Measurements from ENCODE around the gene ADH1B. TPM values are rescaled to one million over a fixed set of nuclear protein-coding genes. Genes with fewer than 3 reads are reported as not detected.

Gene ADH1B
- total RNA-seq, 1 experiment from 2014 or later = 1.8 TPM

GRCh38 chr4:99359480-99360204 is 38.4 kb upstream of the ADH1B start (continued):
- TF ChIP-seq ZBTB33 (IDR thresholded peaks at IDR 0.05; ENCODE audit: extremely low read depth, insufficient replicate concordance, low read length) (no peak), ATF3 (IDR thresholded peaks at IDR 0.05) (no peak), ZFX (IDR thresholded peaks at IDR 0.05) (no peak), POLR2AphosphoS5 (IDR thresholded peaks at IDR 0.05; ENCODE audit: low read depth, low read length) (no peak), CTCF (IDR thresholded peaks at IDR 0.05 in 2 of 3, conservative IDR thresholded peaks at IDR 0.05 in 1 of 3; ENCODE audit: borderline replicate concordance in 1 of 3, insufficient read depth in 1 of 3, low read depth in 2 of 3, low read length in 2 of 3) (no peak), FOSL1 (IDR thresholded peaks at IDR 0.05; ENCODE audit: low read depth) (no peak), SRF (IDR thresholded peaks at IDR 0.05; ENCODE audit: low read depth) (no peak), JUND (IDR thresholded peaks at IDR 0.05) (no peak)

- no peaks in the 10 kb centered on the region for H3K4me1 ChIP-seq (ENCODE audit: control insufficient read depth in 1 of 2, insufficient read depth in 2 of 2, low read length in 2 of 2)
- CTCF ChIA-PET = no interaction called here
- RAD21 ChIA-PET (ENCODE audit: low non-redundant PET in 1 of 2, low total read pairs in 2 of 2, uncharacterized antibody in 2 of 2, unreplicated experiment in 2 of 2) = no interaction called here
- no peak overlapping the region for H3K4me3 ChIP-seq (replicated peaks in 1 of 2; ENCODE audit: low read depth in 1 of 2, low read length in 2 of 2)
- POLR2A ChIA-PET = no interaction called here
- no peak overlapping the region for H3K9ac ChIP-seq (ENCODE audit: low read length)
- DNase-seq (ENCODE audit: low read depth, low spot score) (no peak), ATAC-seq (no peak)
- no peaks in the 10 kb centered on the region for H3K36me3 ChIP-seq (ENCODE audit: control insufficient read depth in 1 of 2, insufficient read depth in 2 of 2, low read length in 2 of 2)
- no peaks in the 10 kb centered on the region for H3K27me3 ChIP-seq (ENCODE audit: insufficient read depth, low read length)
- no peaks in the 10 kb centered on the region for H4K20me1 ChIP-seq (ENCODE audit: insufficient read depth)
- TF ChIP-seq ATF3 (IDR thresholded peaks at IDR 0.05) = no peak
- TF ChIP-seq EGR1 (IDR thresholded peaks at IDR 0.05; ENCODE audit: low read depth) = no peak
- intact Hi-C loops (cut with micrococcal nuclease) = no loop called here
- no peak overlapping the region for H2AFZ ChIP-seq (ENCODE audit: low read depth, low read length, poor library complexity, severe bottlenecking)
- no peaks in the 10 kb centered on the region for H3K9me2 ChIP-seq (ENCODE audit: insufficient read depth)
- H3K4me2 ChIP-seq (ENCODE audit: low read length) = no peak overlapping the region
- no peaks in the 10 kb centered on the region for H3K79me2 ChIP-seq (ENCODE audit: insufficient read depth, low read length)
- no TSS peak for BruUV-seq (replicated peaks)
- no peaks in the 10 kb centered on the region for H3K9me3 ChIP-seq (ENCODE audit: control insufficient read depth in 1 of 2, insufficient read depth in 1 of 2, low read depth in 1 of 2, low read length in 2 of 2)
- no peak overlapping the region for H3K27ac ChIP-seq (ENCODE audit: low read depth, low read length)
These were observed 36.7 kb upstream of the ADH1B start for GRCh38 chr4:99357948-99358347.

Measured in HCT116 (cell line).